Esophagus (tissue), 2 donors: ENCODE data around the gene SCGN. TPM values are rescaled to one million over a fixed set of nuclear protein-coding genes. Genes with fewer than 3 reads are reported as not detected.

ENCODE experiments used
- H3K27ac ChIP-seq, 2 donors: one replicate each; pipeline ENCODE4 v1.5.1; 2013; ENCODE audit warnings: low read depth in 2 of 2, mild to moderate bottlenecking in 2 of 2, inconsistent platforms in 1 of 2, low read length in 1 of 2, moderate library complexity in 1 of 2
- H3K27me3 ChIP-seq, 2 donors: one replicate each; pipeline ENCODE4 v1.6.1; 2013; ENCODE audit warnings: low read length in 2 of 2, control low read depth in 1 of 2, mild to moderate bottlenecking in 1 of 2; ENCODE audit not compliant: insufficient read depth in 2 of 2, control insufficient read depth in 1 of 2
- H3K36me3 ChIP-seq, 2 donors: one replicate each; pipeline ENCODE4 v1.6.1; 2013; ENCODE audit warnings: low read length in 1 of 2; ENCODE audit not compliant: control insufficient read depth in 2 of 2, insufficient read depth in 2 of 2
- H3K4me1 ChIP-seq, 2 donors: one replicate each; pipeline ENCODE4 v1.6.1; 2013; ENCODE audit warnings: low read length in 1 of 2; ENCODE audit not compliant: control insufficient read depth in 2 of 2, insufficient read depth in 2 of 2
- H3K4me3 ChIP-seq, 2 donors: one replicate each; pipeline ENCODE4 v1.5.1; 2013; ENCODE audit warnings: low read length in 2 of 2, mild to moderate bottlenecking in 2 of 2, low read depth in 1 of 2, moderate library complexity in 1 of 2
- H3K9me3 ChIP-seq, 2 donors: one replicate each; pipeline ENCODE4 v1.6.1; 2013; ENCODE audit warnings: mild to moderate bottlenecking in 2 of 2, low read depth in 1 of 2, low read length in 1 of 2, moderate library complexity in 1 of 2; ENCODE audit not compliant: control insufficient read depth in 2 of 2, insufficient read depth in 1 of 2
- WGBS, 2 donors: extraction: QIAGEN DNeasy Blood & Tissue Kit; methylation state at CpG; one replicate each; pipeline ENCODE4 v1.1.7; 2013; 5-methylcytosine and 5-hydroxymethylcytosine counted together
- polyA plus RNA-seq, 2 donors: library from polyadenylated mRNA; stranded (reverse); fragments of 200-250 nt; gene quantifications; one replicate each; pipeline ENCODE4 v1.2.3, GENCODE V29; 2013
- donor health status: healthy with polysubstance abuse.
- donor health status: Bipolar disorder and iron deficiency.

The SCGN gene
- polyA plus RNA-seq, 2 donors, result 0.08 TPM; not detected in 1

DNA sequence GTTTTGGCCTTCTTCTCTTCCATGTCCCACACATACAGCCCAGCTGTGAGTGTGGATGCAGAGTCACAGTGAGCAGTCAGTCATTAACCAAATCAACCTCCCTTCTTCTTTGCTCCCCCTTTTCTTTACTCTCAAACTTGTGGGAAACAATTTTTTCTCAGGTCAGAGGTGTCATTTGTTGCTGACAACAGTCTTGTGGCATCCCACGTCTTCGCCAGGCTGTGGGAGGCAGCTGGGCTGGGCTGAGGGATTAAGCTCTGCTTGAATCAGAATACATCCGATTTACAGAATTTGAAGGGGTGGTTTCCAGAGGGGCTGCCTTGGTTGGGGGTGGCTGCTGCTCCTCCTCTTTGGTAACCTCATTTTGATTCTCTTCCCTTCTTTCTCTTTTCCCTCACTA lies 40.5 kb downstream of the SCGN start:
- no peaks in the 10 kb centered on the region for H3K27me3 ChIP-seq
- 55 to 66% methylated on average over 3 of the region's 3 CpGs for WGBS, 2 donors

DNA sequence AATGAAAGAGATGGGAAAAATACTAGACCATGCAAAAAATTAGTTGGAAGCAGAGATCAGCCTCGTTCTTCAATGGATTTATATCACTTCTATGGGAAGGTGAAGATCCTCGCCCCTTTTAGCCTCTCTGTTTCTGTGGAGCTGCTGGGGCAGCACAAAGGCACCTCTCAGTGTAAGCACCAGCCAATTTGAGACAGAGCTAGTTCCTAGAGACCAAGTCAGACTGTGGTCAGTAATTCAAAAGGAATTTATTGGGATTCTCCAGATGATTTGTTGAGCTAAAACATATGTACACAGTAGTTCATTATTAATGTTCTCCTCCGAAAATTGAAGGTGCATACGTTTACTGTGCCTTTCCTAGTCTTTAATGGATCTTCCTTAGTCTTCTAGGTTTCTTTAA lies 42.4 kb downstream of the SCGN start:
- no peaks in the 10 kb centered on the region for H3K36me3 ChIP-seq
- no peaks in the 10 kb centered on the region for H3K27me3 ChIP-seq
- H3K4me3 ChIP-seq, result no peak overlapping the region
- H3K4me1 ChIP-seq, result no peaks in the 10 kb centered on the region
- 60 to 68% methylated on average over 4 of the region's 4 CpGs for WGBS, 2 donors
- no peak overlapping the region for H3K27ac ChIP-seq
- no peaks in the 10 kb centered on the region for H3K9me3 ChIP-seq

More for the DNA sequence above, 40.5 kb downstream of the SCGN start:
- Histone ChIP-seq H3K4me3 (no peak overlapping the region), H3K4me1 (no peaks in the 10 kb centered on the region), H3K9me3 (no peaks in the 10 kb centered on the region), H3K27ac (no peak overlapping the region), H3K36me3 (no peaks in the 10 kb centered on the region)

DNA sequence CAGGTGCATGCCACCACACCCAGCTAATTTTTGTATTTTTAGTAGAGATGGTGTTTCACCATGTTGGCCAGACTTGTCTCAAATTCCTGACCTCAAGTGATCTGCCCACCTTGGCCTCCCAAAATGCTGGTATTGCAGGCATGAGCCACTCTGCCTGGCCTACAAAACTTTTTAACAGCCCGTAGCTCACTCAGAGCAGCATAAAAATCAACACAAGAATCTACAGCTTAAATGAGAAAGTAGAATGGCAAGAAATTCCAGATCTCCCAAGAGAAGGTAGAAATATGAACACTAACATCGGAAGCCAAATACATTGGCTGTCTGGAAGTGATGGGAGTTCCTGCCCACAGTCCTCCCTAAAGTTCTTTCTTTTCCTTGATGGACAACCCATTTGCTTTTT lies 43.7 kb downstream of the SCGN start:
- Histone ChIP-seq H3K9me3 (no peaks in the 10 kb centered on the region), H3K36me3 (no peaks in the 10 kb centered on the region), H3K27me3 (no peaks in the 10 kb centered on the region), H3K27ac (no peak overlapping the region), H3K4me1 (no peaks in the 10 kb centered on the region), H3K4me3 (no peak overlapping the region)
- WGBS, 2 donors, result 74 to 76% methylated on average over 2 of the region's 2 CpGs

DNA sequence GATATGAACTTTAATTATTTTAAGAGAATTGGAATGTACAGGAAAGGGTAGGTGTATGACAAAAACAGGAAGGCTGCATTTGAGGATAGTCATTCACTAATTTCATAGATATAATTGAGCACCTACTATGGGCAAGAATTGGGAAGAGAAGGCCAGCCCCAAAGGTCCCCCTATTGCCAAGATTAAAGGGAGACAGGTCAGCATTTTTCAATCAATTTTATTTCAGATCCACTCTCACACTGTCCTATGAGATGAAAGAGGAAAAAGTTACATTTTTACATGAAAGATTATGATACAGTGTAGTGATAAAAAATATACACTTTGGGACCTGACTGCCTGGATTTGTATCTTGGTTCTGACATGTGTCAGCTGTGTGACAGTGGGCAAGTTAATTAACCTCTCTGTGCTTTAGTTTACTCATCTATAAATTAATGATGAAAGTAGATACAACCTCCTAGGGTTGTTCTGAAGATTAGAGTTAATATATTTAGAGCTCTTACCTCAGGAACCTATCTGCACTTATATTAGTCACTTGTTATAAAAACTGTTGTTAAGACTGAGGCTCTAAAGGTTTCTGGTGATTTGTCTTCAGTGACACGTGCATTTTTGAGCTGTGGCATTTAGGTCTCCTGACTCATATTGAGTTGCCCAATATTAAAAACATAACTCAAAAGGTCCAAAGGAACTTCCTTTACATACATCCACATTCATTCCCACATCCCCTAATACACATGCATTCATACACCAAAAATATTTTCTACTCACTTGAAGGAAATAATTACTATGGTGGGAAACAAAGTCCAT lies 45.7 kb downstream of the SCGN start:
- Histone ChIP-seq H3K27ac (no peak overlapping the region), H3K4me1 (no peaks in the 10 kb centered on the region), H3K9me3 (no peaks in the 10 kb centered on the region), H3K36me3 (no peaks in the 10 kb centered on the region), H3K27me3 (no peaks in the 10 kb centered on the region), H3K4me3 (no peak overlapping the region)
- 38 to 52% methylated on average over 1 of the region's 1 CpG for WGBS, 2 donors

DNA sequence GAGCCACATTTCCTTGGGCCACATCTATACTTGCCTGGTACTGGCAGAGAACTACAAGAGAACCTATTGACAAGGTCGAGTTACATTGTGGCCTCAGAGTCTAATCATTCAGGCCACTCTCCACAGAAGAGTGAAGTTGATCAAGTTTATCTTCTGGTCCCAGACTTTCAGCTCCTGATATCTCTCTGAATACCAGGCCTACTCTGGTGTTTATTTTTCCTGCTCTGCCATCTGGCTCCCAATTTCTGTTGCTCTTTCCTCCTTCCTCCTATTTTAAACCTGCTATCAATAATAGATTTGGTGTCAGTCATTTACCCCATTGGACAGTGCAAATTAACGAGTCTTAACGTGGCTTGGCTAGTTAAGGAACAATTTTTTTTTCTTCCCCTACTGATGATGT lies 46.6 kb downstream of the SCGN start:
- H3K4me3 ChIP-seq, result no peak overlapping the region
- H3K27ac ChIP-seq, result no peak overlapping the region
- no peaks in the 10 kb centered on the region for H3K4me1 ChIP-seq
- no peaks in the 10 kb centered on the region for H3K36me3 ChIP-seq
- no peaks in the 10 kb centered on the region for H3K27me3 ChIP-seq
- H3K9me3 ChIP-seq, result no peaks in the 10 kb centered on the region
- 45 to 46% methylated on average over 3 of the region's 3 CpGs for WGBS, 2 donors

DNA sequence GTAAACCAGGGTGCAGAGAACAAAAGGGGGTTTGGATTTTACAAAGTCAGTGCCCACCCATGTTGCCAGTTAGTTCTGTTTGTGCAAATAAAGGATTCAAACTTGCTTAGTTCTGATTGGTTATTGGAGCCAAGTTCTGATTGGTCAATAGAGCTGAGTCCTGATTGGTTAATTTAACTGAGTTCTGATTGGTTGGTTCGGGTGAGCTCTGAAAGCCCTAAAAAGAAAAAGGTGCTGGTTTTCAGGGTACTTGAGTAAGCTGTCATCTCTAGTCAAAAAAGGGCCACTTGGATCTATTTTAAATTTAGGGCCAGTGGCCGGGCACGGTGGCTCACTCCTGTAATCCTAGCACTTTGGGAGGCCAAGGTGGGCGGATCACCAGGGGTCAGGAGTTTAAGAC lies 47.6 kb downstream of the SCGN start:
- Histone ChIP-seq H3K4me3 (no peak overlapping the region), H3K4me1 (no peaks in the 10 kb centered on the region), H3K36me3 (no peaks in the 10 kb centered on the region), H3K27me3 (no peaks in the 10 kb centered on the region), H3K27ac (no peak overlapping the region), H3K9me3 (no peaks in the 10 kb centered on the region)
- 94 to 96% methylated on average over 4 of the region's 4 CpGs for WGBS, 2 donors

DNA sequence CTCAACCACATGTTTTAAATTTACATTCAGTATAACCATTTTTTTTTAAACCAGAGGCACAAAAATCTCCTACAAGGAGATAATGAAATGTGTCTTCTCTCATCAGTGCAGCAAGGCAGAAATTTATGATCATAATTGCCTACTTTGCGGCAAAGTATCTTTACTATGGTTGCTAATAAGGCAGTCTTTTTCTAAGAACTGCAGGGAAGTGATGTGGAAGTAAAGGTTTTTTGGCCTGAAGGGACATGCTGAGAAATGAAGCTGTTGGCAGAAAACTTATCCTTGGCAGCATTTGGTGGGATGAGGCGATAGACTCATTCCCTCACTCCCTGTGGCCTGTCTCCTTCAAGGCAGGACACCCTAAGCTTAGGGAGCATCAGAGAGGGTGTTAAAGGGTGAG lies 48.7 kb downstream of the SCGN start:
- H3K4me1 ChIP-seq, result no peaks in the 10 kb centered on the region
- H3K27ac ChIP-seq, result no peak overlapping the region
- no peaks in the 10 kb centered on the region for H3K36me3 ChIP-seq
- 60 to 74% methylated on average over 2 of the region's 2 CpGs for WGBS, 2 donors
- H3K27me3 ChIP-seq, result no peaks in the 10 kb centered on the region
- no peaks in the 10 kb centered on the region for H3K9me3 ChIP-seq
- no peak overlapping the region for H3K4me3 ChIP-seq

DNA sequence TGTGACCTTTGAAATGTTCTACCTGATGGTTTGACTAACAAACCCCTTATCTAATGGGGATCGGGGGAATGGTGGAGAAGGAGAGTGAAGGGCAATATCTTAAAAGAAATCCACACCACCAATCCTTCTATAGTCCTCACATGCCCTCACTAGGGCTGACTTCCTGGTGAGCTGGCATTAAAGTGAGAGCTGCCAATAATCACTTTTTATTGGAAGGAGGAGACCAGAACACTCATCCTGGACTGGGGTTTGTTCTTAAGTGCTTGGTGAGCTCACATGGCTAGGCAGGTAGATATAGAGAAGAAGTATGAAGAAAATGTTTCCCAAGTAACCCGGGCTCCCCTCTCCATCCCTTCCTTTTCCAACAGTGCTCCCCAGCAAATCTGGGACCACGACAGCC lies 49.8 kb downstream of the SCGN start:
- 67 to 86% methylated on average over 3 of the region's 3 CpGs for WGBS, 2 donors
- Histone ChIP-seq H3K27ac (no peak overlapping the region), H3K27me3 (no peaks in the 10 kb centered on the region)

DNA sequence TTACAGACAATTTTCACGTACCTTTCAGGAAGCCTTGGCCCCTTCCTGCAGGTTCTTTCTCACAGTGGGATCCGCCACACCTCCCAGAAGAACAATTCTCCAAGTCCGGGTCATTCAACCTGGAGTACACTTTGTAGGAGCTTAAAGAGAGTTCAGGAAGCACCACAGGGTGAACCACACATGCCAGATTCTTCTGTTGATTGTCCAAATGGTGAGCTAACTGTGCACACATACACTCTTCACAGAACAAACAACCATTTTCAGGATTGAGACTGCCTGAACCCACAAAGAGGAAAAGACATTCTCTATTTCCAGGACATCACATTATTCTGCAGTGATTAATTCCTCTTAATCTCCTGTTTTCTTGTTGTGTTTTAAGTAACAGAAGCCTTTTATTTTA lies 51.0 kb downstream of the SCGN start:
- Histone ChIP-seq H3K9me3 (no peaks in the 10 kb centered on the region), H3K27me3 (no peaks in the 10 kb centered on the region), H3K4me3 (no peak overlapping the region), H3K27ac (no peak overlapping the region), H3K4me1 (no peaks in the 10 kb centered on the region), H3K36me3 (no peaks in the 10 kb centered on the region)
- WGBS, 2 donors, result 76 to 81% methylated on average over 3 of the region's 3 CpGs

More for the DNA sequence above, 49.8 kb downstream of the SCGN start:
- Histone ChIP-seq H3K4me3 (no peak overlapping the region), H3K4me1 (no peaks in the 10 kb centered on the region), H3K36me3 (no peaks in the 10 kb centered on the region), H3K9me3 (no peaks in the 10 kb centered on the region)

DNA sequence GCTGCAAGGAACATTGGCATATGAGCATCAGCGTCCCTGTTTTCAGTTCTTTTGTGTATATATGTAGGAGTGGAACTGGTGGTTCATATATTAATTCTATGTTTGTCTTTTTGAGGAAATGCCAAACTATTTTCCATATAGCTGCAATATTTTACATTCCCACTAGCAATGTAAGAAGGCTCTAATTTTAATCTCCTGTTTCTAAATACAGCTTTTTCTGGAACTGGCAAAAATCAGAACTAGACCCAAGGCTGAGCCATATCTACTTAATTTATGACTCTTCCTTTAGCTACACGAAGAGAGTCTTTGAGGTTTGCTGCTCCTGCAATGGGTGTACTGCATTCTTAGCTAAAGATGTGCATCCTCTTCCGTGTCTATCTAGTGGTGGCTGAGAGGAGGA lies 52.0 kb downstream of the SCGN start:
- Histone ChIP-seq H3K27ac (no peak overlapping the region), H3K9me3 (no peaks in the 10 kb centered on the region), H3K4me1 (no peaks in the 10 kb centered on the region), H3K36me3 (no peaks in the 10 kb centered on the region), H3K4me3 (no peak overlapping the region), H3K27me3 (no peaks in the 10 kb centered on the region)
- 64 to 72% methylated on average over 3 of the region's 3 CpGs for WGBS, 2 donors
